GM19193 (cell line): ENCODE data around the gene RPS5.
A peak's percentile ranks its signal among the peaks of the same experiment; 100 is the strongest.

Experiments used
- POLR2A ChIP-seq: IDR thresholded peaks from 4 replicates; pipeline ENCODE4 v1.6.1; 2011; ENCODE audit not compliant: insufficient read depth, insufficient read length; ENCODE audit errors: extremely low read depth

The RPS5 gene

GRCh38 chr19:58368561-58369360 is 18.3 kb upstream of the RPS5 start:
- no peak for TF ChIP-seq POLR2A

GRCh38 chr19:58372311-58373133 is 14.5 kb upstream of the RPS5 start:
- no peak for TF ChIP-seq POLR2A

GRCh38 chr19:58374200-58374599 is 12.9 kb upstream of the RPS5 start:
- no peak for TF ChIP-seq POLR2A

GRCh38 chr19:58379246-58379645 is 7.8 kb upstream of the RPS5 start:
- TF ChIP-seq POLR2A = no peak

GRCh38 chr19:58380037-58380661 is 6.9 kb upstream of the RPS5 start:
- no peak for TF ChIP-seq POLR2A

GRCh38 chr19:58380662-58381459 is 6.2 kb upstream of the RPS5 start, which contains the start of gene ZNF837:
Gene ZNF837 (minus strand): TSS chr19:58381030. CDS start chr19:58369332, 11,698 bp downstream.
- TF ChIP-seq POLR2A = peak; percentile 83

GRCh38 chr19:58381460-58382212 is 5.4 kb upstream of the RPS5 start:
- no peak for TF ChIP-seq POLR2A

GRCh38 chr19:58382997-58383603 is 4.0 kb upstream of the RPS5 start:
- no peak for TF ChIP-seq POLR2A

- TF ChIP-seq POLR2A = no peak
These were observed 1.7 kb upstream of the RPS5 start for GRCh38 chr19:58385313-58385890.

GRCh38 chr19:58385891-58386575 is 1.0 kb upstream of the RPS5 start:
- TF ChIP-seq POLR2A = peak; percentile 8

GRCh38 chr19:58387338-58388174 is 487 bp downstream of the RPS5 start:
- TF ChIP-seq POLR2A = no peak

- TF ChIP-seq POLR2A = no peak
These were observed 1.1 kb downstream of the RPS5 start for GRCh38 chr19:58388175-58388526.
